ENCODE measurements around the gene SNAP25.

DNA sequence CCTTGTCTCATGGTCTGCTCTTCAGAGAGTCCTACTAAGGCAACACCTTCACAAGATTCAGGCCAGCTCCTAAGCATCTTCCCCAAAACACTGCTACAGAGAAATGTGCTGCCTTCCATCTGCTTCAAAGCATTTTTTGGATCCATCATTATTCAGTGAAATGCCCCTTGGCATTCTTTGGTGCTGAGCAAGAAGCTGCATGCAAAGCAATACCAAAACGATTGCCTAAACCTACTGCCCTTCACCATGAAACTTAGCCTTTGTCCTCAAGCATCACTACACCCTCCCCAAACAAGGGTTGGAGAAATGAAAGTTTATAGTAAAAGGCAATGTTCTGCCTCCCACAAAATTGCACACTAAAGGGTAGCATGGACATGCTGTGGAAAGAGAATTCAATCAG is 93.5 kb downstream of the SNAP25 start:
- TF ChIP-seq, protein P1, sequence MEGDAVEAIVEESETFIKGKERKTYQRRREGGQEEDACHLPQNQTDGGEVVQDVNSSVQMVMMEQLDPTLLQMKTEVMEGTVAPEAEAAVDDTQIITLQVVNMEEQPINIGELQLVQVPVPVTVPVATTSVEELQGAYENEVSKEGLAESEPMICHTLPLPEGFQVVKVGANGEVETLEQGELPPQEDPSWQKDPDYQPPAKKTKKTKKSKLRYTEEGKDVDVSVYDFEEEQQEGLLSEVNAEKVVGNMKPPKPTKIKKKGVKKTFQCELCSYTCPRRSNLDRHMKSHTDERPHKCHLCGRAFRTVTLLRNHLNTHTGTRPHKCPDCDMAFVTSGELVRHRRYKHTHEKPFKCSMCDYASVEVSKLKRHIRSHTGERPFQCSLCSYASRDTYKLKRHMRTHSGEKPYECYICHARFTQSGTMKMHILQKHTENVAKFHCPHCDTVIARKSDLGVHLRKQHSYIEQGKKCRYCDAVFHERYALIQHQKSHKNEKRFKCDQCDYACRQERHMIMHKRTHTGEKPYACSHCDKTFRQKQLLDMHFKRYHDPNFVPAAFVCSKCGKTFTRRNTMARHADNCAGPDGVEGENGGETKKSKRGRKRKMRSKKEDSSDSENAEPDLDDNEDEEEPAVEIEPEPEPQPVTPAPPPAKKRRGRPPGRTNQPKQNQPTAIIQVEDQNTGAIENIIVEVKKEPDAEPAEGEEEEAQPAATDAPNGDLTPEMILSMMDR (IDR thresholded peaks at IDR 0.05; ENCODE audit: insufficient read depth, low read length), result no peak
- TF ChIP-seq POLR2AphosphoS5 (IDR thresholded peaks at IDR 0.05; ENCODE audit: low read depth), result no peak
- no peak for TF ChIP-seq SPI1 (IDR thresholded peaks at IDR 0.05; ENCODE audit: borderline replicate concordance, low read depth)

Data from HL-60 (cell line).